Natural killer cell (primary cell): ENCODE results near the gene PTTG1. TPM values are rescaled to one million over a fixed set of nuclear protein-coding genes. Genes with fewer than 3 reads are reported as not detected.

Experiments
- ATAC-seq, 3 donors: fragments of 150-1000 bp in 2 of 3; fragments of 200-7000 bp in 1 of 3; cut with Tn5 transposase; 1 replicate in 1 of 3; 2 replicates in 2 of 3; pipeline ENCODE4 v1.10.0; 2021; ENCODE audit warnings: mild to moderate bottlenecking in 2 of 3, moderate library complexity in 2 of 3
- DNase-seq, 2 donors: peaks; one replicate each; pipeline versions ENCODE4 v3.0.0 to v3.0.0-alpha.2; 2013 to 2021; ENCODE audit warnings: mixed read lengths in 1 of 2
- H3K27ac ChIP-seq: one replicate; pipeline ENCODE4 v1.5.1; 2013; ENCODE audit warnings: mild to moderate bottlenecking, low read length
- H3K27me3 ChIP-seq: one replicate; pipeline ENCODE4 v1.6.1; 2013; ENCODE audit warnings: low read length; ENCODE audit not compliant: control insufficient read depth, insufficient read depth
- H3K36me3 ChIP-seq: one replicate; pipeline ENCODE4 v1.6.1; 2013; ENCODE audit warnings: low read length; ENCODE audit not compliant: control insufficient read depth, insufficient read depth
- H3K4me1 ChIP-seq: one replicate; pipeline ENCODE4 v1.6.1; 2013; ENCODE audit warnings: low read length; ENCODE audit not compliant: control insufficient read depth, insufficient read depth
- H3K4me3 ChIP-seq: one replicate; pipeline ENCODE4 v1.5.1; 2013; ENCODE audit warnings: low read length
- H3K9me3 ChIP-seq: one replicate; pipeline ENCODE4 v1.6.1; 2013; ENCODE audit warnings: low read length; ENCODE audit not compliant: control insufficient read depth, insufficient read depth
- H3K27ac Mint-ChIP-seq, 2 donors: one replicate each; pipeline ENCODE4 v1.8.0; 2022; ENCODE audit warnings: mild to moderate bottlenecking in 2 of 2, mixed read lengths in 2 of 2, moderate library complexity in 1 of 2
- H3K27me3 Mint-ChIP-seq, 2 donors: one replicate each; pipeline ENCODE4 v1.8.0; 2022; ENCODE audit warnings: low read depth in 2 of 2, mixed read lengths in 2 of 2
- H3K36me3 Mint-ChIP-seq: one replicate; pipeline ENCODE4 v1.8.0; 2022; ENCODE audit warnings: mixed read lengths
- H3K4me1 Mint-ChIP-seq, 2 donors: one replicate each; pipeline ENCODE4 v1.8.0; 2022; ENCODE audit warnings: mixed read lengths in 2 of 2
- H3K4me3 Mint-ChIP-seq: one replicate; pipeline ENCODE4 v1.8.0; 2022; ENCODE audit warnings: mild to moderate bottlenecking, moderate library complexity, mixed read lengths
- H3K9me3 Mint-ChIP-seq, 2 donors: one replicate each; pipeline ENCODE4 v1.8.0; 2022; ENCODE audit warnings: mixed read lengths in 2 of 2
- CTCF ChIP-seq: fragments of 200-600 bp; IDR thresholded peaks from one replicate; pipeline ENCODE4 v1.8.0; 2022; ENCODE audit warnings: antibody characterized with exemption
- WGBS: methylation state at CpG from one replicate; pipeline ENCODE4 v1.1.7; 2013; ENCODE audit warnings: missing lambda C conversion rate; ENCODE audit not compliant: insufficient coverage; 5-methylcytosine and 5-hydroxymethylcytosine counted together
- intact Hi-C: fragments of 100-400 bp; cut with micrococcal nuclease; formaldehyde crosslinking; loops from one replicate; pipeline ENCODE4 v1.14.2; 2022
- total RNA-seq, 4 donors: library from RNA; stranded (reverse); fragments of 120-200 nt in 1 of 4; gene quantifications; one replicate each; pipeline versions ENCODE4 v1.2.3 to v1.2.4, GENCODE V29; 2013 to 2022

Gene PTTG1
- total RNA-seq, 3 donors from 2014 or later (not counting 1 experiment from before 2014, with no cell fraction given): 11.7 to 14.8 (median 12.1) TPM

DNA sequence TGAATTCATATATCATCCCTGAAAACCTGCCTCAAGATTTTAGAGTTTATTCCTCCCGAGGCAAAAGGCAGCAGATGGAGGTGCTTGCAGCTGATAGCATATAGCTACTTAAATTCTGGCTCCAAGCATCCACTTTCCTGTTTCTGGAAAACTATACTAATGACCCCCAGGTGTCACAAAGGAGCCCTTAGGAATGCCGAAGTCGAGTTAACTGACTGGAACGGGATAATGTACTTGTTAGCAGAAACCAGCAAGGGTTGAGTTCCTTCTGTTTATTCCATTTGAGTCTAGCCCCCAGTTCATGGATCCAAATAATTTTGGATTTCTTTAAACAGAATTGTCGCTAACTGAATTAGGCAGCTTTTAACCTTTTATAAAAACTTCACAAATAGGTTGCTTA, 44.5 kb downstream of the PTTG1 start:
- H3K4me3 ChIP-seq: no peak overlapping the region
- H3K36me3 Mint-ChIP-seq: no peaks in the 10 kb centered on the region
- no peak for ATAC-seq
- H3K9me3 ChIP-seq: no peaks in the 10 kb centered on the region
- no peaks in the 10 kb centered on the region for H3K9me3 Mint-ChIP-seq
- H3K4me1 Mint-ChIP-seq: peaks cover 46 to 50% of the 10 kb centered on the region in 2 donors
- H3K27ac Mint-ChIP-seq: peak overlapping the region; percentile 89 to 92
- no peak overlapping the region for H3K27ac ChIP-seq
- no peak for DNase-seq
- intact Hi-C loops: no loop called here
- H3K4me1 ChIP-seq: peaks cover 34% of the 10 kb centered on the region
- no peaks in the 10 kb centered on the region for H3K27me3 Mint-ChIP-seq
- H3K36me3 ChIP-seq: no peaks in the 10 kb centered on the region
- no peak overlapping the region for H3K4me3 Mint-ChIP-seq
- TF ChIP-seq CTCF: no peak
- H3K27me3 ChIP-seq: no peaks in the 10 kb centered on the region
- WGBS: 95% methylated on average over 4 of the region's 5 CpGs

- intact Hi-C loops: loop anchor here (1.0 kb wide), 1 partner anchor 45 kb away; no protein-coding TSS in a partner anchor
- Mint-ChIP-seq H3K4me3 (peak overlapping the region; percentile 93), H3K27me3 (no peaks in the 10 kb centered on the region), H3K9me3 (no peaks in the 10 kb centered on the region), H3K4me1 (peaks cover 56 to 59% of the 10 kb centered on the region in 2 donors), H3K36me3 (no peaks in the 10 kb centered on the region), H3K27ac (peak overlapping the region; percentile 89 to 92)
- H3K27me3 ChIP-seq: no peaks in the 10 kb centered on the region
- peak overlapping the region; percentile 60 for H3K27ac ChIP-seq
- ATAC-seq (no peak), DNase-seq (no peak)
- no peaks in the 10 kb centered on the region for H3K9me3 ChIP-seq
- no peak for TF ChIP-seq CTCF
- H3K36me3 ChIP-seq: no peaks in the 10 kb centered on the region
- 38% methylated on average over 9 of the region's 9 CpGs for whole genome bisulfite sequencing
- H3K4me1 ChIP-seq: peaks cover 38% of the 10 kb centered on the region
- H3K4me3 ChIP-seq: peak overlapping the region; percentile 37
Measured at GRCh38 chr5:160466889-160467554, 45.4 kb downstream of the PTTG1 start.

DNA sequence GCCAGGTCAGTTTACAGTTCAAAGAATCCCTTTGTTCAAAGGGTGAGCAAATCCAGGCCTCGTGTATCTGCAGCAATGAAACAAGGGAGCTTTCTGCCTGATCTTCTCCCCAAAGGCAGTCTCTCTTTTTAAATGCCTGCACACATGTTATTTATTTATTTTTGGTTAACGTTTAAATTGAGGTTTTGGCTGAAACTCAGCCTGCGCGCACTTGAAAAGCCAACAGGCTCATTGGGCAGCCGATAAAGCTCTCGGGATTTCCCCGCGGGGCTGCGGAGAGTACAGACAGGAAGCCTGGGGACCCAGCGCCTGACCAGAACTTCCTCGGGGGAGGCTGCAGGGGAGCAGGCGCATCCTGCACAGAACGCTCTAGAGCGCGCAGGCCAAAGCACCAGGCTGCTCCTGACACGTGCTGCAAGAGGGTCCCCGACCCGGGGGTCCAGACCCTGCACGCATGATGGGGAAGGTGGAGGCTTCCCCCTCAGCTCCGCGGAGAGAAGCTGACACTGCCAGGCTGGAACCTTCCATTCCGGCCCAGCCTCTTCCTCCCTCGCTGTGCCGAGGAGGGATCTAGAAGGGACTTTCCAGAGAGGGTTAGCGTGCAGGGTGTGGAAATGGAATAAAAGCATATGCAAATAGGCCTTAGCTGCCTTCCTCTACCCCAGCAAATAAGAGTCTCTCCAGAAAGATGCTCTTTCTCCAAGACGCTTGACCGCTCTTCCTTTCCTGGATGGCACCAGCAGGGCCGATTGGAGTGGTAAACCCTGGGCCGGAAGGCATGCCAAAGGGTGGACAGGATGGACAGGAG, 46.1 kb downstream of the PTTG1 start:
- H3K36me3 ChIP-seq: no peaks in the 10 kb centered on the region
- Mint-ChIP-seq H3K4me3 (peak overlapping the region; percentile 93), H3K36me3 (no peaks in the 10 kb centered on the region), H3K27ac (peak overlapping the region; percentile 89 to 92), H3K27me3 (no peaks in the 10 kb centered on the region), H3K9me3 (no peaks in the 10 kb centered on the region), H3K4me1 (peaks cover 59 to 63% of the 10 kb centered on the region in 2 donors)
- peak; percentile 79 to 89 for DNase-seq
- TF ChIP-seq CTCF: no peak
- peaks cover 41% of the 10 kb centered on the region for H3K4me1 ChIP-seq
- H3K27me3 ChIP-seq: no peaks in the 10 kb centered on the region
- H3K27ac ChIP-seq: peak overlapping the region; percentile 60
- no peaks in the 10 kb centered on the region for H3K9me3 ChIP-seq
- peak overlapping the region; percentile 37 for H3K4me3 ChIP-seq
- WGBS: 3% methylated on average over 28 of the region's 29 CpGs
- intact Hi-C loops: loop anchor here (1.0 to 2.0 kb wide), 4 partner anchors 28 to 348 kb away; partner anchors contain the start of gene PWWP2A
- ATAC-seq: peak; percentile 84 to 94 (median 93)
